NCI-H1092 (cell line): ENCODE results near the gene FIS1.

Experiments
- DNase-seq: peaks from one replicate; lab custom pipeline; 2025; lab: John Stamatoyannopoulos, UW

Gene FIS1

DNA sequence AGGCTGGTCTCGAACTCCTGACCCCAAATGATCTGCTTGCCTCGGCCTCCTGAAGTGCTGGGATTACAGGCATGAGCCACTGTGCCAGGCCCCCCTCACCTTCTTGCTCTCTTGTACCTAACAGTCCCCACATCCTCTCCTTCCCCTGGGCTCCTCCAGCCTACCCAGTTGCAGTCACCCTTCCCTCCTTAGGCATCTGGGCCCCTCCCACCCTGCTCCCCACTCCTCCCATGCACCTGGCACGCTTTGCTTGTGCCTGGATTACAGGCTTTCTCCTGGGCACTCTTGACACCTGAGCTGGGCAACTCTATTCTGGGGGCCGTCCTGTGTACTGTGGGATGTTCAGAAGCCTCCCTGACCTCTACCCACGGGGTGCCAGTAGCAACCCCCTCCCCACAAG, 10.2 kb downstream of the FIS1 start:
- no peak for DNase-seq

DNA sequence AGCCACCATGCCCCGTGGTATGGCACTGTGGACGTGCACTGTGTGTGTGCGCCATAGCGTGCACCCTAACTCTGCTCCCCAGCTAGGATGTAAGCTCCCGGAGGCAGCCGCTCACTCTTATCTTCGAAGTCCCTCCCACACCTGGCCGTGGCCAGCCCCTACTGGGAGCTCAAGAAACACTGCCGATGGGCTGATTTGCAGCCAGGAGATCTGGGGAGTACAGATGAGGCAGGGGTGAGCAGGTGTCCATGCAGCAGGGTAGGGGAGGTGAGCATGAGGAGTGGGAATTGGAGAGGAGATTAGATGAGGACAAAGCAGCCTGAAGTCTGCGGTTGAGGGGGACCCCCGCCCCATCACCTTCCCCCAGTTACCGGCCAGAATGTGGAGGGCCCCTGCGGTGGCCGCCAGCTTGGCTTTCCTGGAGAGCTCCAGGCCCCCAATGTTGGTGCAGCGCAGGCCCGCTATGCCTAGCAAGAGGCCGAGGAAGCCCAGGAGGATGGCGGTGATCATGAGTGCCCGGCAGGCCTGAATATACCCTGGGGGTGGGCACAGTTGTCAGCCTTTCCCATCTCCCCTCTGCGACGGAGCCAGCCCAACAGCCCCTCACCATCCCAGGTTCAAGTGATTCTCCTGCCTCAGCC, 10.9 kb downstream of the FIS1 start:
- no peak for DNase-seq

DNA sequence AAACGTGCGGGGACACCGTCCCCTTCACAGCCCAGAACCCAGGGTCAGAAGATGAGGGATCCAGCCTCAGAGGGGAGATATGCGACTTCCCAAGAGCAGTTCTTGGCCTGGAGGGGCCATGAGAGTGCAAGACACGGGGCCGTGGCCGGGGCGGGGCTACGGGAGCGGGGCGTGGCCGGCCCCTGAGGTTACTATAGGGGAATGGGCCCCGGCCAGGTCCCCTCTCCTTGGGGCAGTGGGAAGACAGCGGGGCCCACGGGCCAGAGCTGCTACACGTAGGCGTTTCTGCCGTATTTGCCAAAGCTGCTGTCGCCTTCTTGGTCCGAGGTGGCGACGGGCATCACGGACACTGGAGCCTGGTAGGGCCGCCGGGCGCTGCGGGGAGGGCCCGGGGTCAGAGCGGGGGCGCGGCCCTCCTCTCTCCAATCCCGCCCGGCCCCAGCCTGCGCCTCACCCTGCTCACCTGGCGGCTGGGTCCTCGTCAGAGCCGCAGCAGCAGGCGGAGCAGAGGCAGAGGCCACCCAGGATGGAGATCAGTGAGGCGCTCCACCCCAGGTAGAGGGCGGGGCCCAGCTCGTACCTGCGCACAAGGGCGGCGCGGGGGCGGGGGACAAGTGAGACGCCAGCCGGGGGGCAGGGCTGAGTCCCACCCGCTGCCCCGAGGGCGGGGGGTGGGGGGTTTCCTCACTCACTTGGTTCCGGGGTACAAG, 12.6 kb downstream of the FIS1 start:
- no peak for DNase-seq

DNA sequence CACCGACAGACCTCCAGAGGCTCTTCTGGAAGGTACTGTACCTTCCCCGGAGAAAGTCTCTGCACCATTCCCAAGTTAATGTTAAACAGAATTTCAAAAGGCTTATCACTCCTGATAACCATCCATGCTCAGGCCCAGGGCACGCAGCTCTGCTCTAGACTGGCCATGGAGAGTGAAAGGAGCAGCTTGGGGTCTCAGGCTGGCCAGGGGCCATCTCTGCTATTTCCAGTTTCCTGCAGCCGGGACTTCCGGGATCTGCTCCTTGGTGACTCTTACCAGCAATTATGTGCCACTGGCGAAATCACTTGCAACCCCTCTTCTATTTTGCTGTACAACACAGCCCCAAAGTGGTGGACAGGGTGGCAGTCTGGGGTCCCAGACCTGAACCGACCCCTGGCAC, 13.2 kb downstream of the FIS1 start:
- DNase-seq = no peak

DNA sequence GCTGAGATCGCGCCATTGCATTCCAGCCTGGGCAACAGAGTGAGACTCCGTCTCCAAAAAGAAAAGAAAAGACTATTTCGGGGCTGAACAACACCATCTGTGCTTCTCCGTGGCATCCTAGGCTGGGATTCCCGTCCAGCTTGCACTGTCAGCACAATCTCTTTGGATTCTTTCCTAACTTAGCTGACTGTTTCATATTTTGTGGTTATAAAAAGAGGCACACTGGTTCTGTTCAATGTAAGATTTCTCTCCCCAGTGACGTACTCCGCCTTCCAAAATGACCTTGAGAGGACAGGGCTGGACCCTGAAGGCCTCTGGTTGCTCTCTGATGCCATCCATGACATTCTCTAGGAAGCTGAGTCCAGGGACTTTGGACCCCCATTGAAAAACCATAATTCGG, 18.2 kb downstream of the FIS1 start:
- no peak for DNase-seq

DNA sequence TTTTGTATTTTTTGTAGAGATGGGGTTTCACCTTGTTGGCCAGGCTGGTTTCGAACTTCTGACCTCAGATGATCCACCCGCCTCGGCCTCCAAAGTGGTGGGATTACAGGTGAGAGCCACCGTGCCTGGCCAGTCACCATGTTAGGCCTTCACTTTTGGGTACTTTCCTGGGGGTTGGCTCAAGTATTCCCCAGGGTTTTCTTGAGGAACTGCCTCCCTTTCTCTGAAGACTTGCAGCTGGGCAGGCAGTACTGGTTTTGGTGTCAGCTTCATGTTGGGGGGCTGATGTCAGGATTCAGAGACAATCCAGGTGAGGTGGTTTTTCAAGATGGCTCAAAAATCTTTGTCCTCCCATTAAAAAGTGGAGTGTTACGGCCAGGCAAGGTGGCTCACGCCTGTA, 19.2 kb downstream of the FIS1 start:
- DNase-seq = no peak

DNA sequence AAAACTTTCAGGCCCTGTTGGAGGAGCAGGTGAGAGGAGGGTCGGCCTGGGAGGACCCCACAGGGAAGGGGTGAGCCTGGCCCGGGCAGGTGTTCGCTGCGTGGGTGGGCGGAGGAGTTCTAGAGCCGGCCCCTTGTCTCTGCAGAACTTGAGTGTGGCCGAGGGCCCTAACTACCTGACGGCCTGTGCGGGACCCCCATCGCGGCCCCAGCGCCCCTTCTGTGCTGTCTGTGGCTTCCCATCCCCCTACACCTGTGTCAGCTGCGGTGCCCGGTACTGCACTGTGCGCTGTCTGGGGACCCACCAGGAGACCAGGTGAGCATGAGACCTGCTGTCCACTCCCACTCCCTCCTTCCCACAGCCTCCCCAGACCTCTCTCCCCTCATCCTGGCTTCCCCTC, 21.4 kb downstream of the FIS1 start:
- no peak for DNase-seq

DNA sequence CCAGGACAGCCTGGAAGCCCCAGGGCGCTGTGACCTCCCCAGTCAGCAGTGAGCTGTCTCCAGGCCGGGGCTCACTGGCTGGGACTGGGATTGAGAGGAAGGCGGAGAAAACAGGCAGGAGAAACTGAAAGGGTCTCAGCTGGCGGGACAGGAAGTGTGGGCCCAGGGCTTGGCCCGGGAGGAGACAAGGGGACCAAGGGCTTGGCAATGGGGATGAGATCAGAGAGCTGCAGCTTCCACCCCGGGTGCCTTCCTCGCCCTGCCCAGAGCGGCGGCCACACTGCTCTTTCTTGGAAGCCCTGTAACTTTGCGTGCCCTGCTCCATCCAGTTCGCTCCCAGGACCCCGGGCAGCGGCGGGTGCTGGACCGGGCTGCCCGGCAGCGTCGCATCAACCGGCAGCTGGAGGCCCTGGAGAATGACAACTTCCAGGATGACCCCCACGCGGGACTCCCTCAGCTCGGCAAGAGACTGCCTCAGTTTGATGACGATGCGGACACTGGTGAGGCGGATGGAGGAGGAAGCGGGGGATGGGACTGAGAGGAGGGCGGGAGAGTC, 22.5 kb downstream of the FIS1 start:
- DNase-seq = no peak

DNA sequence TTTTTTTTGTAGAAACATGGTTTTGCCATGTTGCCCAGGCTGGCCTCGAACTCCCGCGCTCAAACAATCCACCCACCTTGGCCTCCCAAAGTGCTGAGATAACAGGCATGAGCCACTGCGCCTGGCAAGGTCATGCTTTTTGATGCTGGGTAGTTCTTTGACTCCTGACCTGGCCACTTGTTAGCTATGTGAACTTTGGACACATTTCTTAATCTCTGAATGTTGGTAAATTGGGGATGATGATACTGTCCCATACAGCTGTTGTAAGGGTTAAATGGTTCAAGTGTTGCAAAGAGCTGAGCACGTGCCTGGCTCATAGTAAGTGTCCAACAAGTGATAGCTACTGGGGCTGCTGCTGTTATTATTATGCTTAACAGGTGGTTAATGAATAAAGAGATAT, 24.6 kb downstream of the FIS1 start:
- DNase-seq = no peak

DNA sequence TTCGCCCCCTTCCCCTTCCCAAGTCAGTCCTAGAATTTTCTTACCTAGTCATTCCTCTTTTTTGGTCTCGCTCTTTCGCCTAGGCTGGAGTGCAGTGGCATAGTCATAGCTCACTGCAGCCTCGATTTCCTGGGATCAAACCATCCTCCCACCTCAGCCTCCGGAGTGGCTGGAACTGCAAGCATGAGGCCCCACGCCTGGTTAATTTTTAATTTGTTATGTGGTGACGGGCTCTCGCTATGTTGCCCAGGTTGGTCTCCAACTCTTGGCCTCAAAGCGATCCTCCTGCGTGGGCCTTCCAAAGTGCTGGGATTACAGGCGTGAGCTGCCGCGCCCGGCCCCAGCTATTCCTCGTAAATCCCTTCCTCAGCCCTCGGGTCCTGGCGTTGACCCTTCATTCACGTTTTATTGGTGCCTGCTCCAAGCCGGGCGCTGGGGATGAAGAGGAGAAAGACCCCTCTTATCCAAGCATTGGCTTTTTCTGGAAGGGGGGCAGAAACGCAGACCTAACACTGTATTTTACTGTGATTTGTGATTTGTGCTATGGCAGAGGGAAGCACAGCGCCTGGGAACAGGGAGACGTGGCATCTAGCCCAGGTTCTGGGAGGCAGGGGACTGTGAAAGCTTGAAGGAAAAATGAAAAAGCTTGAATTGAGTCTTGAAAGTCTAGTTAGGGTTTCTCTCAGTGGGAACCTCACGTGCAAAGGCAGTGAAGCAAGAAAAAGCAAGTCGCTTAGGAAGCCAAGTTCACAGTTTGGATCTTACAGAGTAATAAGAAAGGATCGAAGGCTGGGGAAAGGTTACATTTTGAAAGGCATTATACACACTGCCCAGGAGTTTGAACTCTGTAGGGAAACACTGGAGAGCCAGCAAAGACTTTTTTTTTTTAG, 26.4 kb downstream of the FIS1 start:
- no peak for DNase-seq

DNA sequence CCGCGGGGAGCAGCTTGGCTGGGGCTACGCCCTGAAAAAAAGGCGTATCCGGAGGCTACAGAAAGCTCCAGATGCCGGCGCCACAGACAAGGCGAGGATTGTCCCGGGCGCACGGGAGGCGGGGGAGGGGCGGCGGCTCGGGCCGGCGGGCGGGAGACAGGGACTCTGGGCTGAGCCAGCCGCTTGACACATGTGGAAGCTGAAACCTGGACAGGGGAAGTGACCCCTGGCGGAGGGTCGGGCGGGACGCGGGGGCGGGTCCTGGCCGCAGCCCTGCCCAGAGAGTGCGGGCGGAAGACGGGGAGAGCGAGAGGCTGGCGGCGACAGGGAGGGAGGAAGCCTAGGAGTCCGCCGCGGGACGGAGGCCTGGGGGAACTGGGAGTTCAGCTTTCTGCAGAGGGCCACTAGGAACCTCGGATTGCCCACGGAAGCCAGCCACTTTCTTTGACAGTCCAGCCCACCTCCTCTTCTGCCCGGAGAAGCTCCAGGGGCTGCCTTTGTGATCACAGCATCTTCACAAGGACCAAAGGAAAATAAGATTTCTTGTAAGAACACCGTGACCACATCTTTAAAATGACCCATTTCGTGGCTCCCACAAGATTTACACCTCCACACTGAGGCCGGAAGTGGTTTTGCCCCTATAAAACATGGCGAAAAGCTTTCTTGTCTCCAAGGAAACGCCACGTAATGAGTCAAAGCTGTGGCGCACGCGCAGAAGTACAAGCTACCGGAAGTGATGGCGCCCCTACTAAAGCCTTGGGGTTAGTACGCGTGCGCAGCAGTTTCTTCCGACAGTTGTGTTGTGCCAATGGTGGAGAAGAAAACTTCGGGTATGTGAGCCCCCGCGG, 27.3 kb downstream of the FIS1 start, which contains the start of the genes PLOD3 and ZNHIT1:
Gene PLOD3, minus strand, starts transcription at position 194 of the 848 bp plus-strand sequence. CDS start 307 bp downstream, outside the sequence.
Gene ZNHIT1, plus strand, starts transcription at position 778 of the 848 bp plus-strand sequence. Its CDS starts 31 bp downstream, at position 809.
- DNase-seq = peak; percentile 99

DNA sequence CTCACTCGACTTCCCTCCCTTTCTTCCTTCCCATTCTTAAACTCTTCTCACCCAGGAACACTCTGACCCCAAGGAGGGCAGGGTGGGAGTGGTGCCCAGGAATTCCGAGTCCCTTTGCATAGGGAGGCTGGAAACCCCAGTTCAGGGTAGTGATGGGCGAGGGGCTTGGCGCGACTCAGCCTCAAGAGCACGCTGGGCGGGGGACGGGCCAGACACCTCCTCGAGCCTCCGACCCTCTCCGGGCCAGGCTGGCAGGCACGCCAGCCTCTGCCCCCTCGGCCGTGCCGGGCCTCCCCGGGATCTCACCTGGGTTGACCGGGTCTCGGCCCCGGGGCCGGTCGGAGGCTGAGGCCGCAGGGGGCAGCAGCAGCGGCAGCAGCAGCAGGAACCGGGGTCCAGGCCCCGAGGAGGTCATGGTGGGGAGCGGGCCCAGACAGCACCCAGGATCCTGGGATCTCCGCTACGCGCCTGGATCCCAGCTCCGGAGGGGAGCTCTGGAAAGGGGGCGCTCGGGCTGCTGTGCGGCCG, 28.0 kb downstream of the FIS1 start:
- no peak for DNase-seq

DNA sequence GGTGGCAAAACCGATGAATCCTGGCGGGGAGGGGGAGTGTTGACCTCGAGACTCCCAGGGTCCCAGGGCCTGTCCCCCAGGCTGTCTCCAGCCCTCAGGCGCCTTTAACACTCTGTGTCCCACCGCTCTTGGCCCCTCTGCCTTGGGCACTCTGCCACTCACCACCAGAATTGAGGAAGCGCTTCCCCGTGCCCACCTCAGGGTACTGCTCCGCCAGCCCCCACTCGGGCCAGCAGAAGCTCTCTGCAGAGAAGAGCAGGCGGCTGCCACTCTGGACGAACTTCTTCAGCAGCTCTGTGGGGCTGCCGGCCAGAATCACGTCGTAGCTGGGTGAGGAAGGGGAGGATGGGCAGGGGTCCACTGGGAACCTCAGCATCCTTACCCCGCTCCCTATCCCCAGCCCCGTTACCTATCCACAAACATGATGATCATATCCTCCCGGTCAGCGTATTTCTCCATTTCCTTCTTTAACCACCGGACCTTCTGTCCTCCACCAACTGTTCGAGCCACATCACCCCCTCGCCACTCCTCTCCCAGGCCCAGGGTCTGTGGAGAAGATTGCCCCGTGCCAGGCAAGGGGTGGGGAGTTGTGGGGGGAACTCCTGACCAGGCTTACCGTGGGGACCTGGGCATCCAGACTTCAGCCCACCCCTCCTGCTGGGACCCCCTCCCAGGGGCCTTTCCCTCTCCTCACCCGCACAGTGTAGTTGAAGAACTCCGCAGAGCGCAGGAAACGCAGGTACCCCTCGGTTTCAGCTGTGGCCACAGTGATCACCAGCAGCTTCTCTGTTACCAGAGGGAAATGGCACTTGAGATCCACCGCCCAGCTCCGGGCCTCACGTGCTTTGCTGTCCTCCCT, 28.7 kb downstream of the FIS1 start:
- no peak for DNase-seq

DNA sequence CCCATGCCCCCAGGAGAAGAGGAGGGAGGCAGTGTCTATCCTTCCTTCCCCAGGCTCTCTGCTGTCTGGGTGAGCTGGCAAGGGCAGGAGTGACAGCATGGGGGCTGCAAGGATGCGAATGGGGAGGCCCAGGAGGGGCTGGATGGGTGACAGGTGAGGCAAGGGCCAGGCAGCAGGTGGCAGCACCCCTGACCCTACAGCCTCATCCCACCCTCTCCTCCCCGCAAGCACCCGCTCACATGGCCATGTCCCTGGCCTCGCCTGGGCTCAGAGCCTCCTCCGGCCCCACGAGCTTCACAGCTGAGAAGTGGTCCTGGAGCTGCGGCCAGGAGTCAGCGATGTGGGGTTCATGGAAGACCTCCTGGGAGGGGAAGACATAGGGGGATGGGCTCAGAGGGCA, 32.9 kb downstream of the FIS1 start:
- no peak for DNase-seq

DNA sequence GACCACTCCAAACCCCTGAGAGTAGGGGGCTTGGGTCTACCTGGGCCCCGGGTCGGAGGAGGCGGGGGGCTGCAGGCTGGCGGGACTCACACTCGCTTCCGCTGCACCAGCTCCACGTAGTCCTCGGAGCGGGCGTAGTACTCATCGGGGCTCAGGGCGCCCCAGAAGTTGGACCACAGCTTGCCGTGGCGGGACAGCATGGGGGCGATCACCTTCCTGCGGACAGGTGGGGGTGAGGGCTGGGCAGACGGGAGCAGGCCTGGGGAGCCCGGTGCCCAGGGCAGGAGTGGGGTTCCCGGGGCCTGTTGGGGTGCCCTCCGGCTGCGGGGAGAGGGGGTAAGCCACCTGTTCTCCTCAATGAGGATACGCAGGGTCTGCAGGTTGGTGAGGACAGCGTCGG, 33.4 kb downstream of the FIS1 start:
- no peak for DNase-seq

DNA sequence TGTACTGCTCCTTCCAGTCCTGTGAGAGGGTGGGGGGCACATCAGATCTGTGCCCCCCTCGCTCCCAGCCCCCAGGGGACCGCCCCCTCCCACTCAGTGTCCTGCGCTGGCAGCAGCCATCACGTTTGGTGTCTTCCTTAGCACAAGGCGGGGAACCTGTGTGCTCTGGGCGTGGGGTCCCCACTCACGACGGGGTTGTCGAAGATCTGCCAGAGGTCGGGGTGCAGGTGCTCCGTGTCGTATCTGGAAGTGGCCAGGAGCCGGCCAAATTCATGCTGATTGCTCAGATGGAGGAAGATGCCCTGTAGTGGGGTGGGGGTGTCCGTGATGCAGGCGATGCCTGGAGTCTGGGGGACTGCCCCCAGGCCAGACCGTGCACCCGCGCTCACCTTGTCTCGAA, 34.7 kb downstream of the FIS1 start:
- DNase-seq = no peak

DNA sequence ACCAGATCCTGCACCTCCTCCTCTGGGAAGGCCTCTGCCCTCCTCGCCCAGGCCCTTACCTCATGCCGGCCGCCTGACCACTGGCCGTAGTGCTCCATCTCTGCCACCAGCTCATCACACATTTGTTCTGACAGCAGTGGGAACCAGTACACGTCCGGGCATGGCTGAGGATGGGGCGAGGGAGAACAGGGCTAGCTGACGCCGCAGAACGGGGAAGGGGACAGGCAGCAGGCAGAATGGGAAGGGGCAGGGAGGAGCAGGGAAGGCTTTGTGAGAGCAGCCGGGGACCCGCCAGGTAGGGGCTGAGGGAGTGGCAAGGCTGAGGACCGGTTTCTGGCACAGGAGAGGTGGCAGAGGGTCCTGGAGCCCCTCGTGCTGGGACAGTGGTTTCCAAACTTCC, 36.1 kb downstream of the FIS1 start:
- DNase-seq = no peak

DNA sequence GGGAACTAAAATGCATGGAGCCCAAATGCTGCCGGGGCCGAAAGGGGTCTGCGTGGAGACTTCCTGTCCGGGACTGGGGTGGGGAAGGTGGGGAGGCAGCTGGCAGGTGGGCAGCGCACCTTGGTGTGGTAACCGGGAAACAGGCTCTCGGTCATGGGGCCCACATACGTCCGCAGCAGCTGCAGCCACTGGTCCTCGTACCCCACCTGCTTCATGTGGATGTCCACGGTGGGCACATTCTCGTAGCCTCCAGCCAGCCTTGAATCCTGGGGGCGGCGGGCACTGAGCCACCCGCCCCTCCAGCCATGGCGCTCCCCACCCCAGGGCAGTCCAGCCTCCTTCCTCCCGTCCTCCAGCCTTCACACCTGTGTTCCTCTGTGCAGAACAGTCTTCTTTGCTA, 37.4 kb downstream of the FIS1 start:
- DNase-seq = no peak

DNA sequence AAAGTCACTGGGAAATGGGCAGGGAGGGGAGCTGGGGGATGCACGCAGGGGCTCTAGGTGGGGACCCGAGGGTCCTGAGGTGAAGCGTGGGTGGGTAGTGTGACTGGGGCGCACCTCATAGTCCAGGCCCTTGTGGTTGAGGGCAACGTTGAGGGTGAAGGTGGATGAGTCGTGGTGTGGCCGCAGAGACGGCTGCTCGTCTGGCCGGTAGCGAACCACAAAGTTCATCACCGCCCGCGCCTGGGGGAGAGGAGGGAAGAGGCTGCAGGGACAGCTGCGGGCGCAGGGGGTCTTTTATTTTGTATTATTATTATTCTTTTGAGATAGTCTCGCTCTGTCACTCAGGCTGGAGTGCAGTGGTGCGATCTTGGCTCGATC, 38.2 kb downstream of the FIS1 start:
- no peak for DNase-seq

DNA sequence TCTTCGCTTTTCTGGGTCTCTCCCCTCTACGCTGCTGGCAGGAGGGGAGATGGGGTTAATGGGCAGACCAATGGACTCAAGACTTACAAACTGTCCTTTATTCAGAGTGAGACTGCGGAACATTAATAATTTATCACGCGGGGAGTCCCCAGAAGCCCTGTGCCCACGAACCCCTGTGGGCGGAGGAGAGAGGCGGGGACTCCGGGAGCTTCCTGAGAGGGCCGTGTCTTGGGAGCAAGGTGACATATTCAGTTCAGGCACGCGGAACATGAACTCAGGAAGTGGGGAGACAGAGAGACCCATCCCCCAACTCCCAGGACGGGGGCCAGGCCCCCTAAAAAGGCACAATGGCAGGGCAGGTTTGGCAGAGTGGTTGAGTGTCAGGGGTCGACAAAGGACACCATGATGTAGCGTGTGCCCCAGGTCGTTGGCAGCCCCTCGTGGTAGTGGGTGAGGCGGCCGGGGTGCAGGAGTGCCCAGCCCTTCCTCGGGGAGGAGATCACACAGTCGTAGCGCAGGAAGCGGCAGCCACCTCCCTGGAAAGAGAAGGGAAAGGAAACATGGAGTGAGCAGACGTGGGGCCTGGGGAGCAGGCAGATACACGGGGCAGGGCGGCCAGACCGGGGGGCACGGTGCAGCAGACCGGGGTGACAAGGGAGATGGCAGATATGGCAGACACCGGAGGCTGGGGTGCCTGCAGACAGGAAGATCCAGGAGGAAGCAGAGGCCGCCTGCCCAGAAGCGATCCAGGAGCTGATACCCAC, 38.8 kb downstream of the FIS1 start:
- DNase-seq = no peak
